IgD-negative memory B cell (primary cell): ENCODE data around the gene ADH6. TPM values are rescaled to one million over a fixed set of nuclear protein-coding genes. Genes with fewer than 3 reads are reported as not detected.
"Not testable (repeated sequence)": the region's sequence is repeated elsewhere in the genome, so short reads cannot be mapped to it uniquely, and the experiment has no call there.

ENCODE experiments used
- H3K27ac Mint-ChIP-seq, 3 donors: one replicate each; pipeline ENCODE4 v1.8.0; 2020 to 2022; ENCODE audit warnings: mild to moderate bottlenecking in 3 of 3, mixed read lengths in 3 of 3, moderate library complexity in 1 of 3
- H3K27me3 Mint-ChIP-seq: one replicate; pipeline ENCODE4 v1.8.0; 2021; ENCODE audit warnings: mixed read lengths
- H3K36me3 Mint-ChIP-seq: one replicate; pipeline ENCODE4 v1.8.0; 2020; ENCODE audit warnings: mild to moderate bottlenecking, mixed read lengths
- H3K4me1 Mint-ChIP-seq, 3 donors: one replicate each; pipeline ENCODE4 v1.8.0; 2020 to 2022; ENCODE audit warnings: mixed read lengths in 3 of 3, mild to moderate bottlenecking in 1 of 3
- H3K4me3 Mint-ChIP-seq, 4 donors: one replicate each; pipeline ENCODE4 v1.8.0; 2020 to 2022; ENCODE audit warnings: mild to moderate bottlenecking in 4 of 4, mixed read lengths in 4 of 4, moderate library complexity in 3 of 4
- H3K9me3 Mint-ChIP-seq, 3 donors: one replicate each; pipeline ENCODE4 v1.8.0; 2020 to 2021; ENCODE audit warnings: mixed read lengths in 3 of 3, mild to moderate bottlenecking in 1 of 3
- polyA plus RNA-seq: library from polyadenylated mRNA; unstranded; fragments of 300-500 nt; fragmentation: Illumina TruSeq; gene quantifications from one replicate; pipeline ENCODE4 v1.2.3, GENCODE V29; 2021

ADH6 gene
- polyA plus RNA-seq, 1 donor from 2014 or later = not detected

- Mint-ChIP-seq H3K9me3 (no peaks in the 10 kb centered on the region), H3K4me1 (peaks cover 0 to 2% (median 0%) of the 10 kb centered on the region in 3 donors), H3K36me3 (peaks cover 4% of the 10 kb centered on the region), H3K27me3 (no peaks in the 10 kb centered on the region), H3K27ac (no peak overlapping the region), H3K4me3 (no peak overlapping the region)
Observed at GRCh38 chr4:99207911-99208718, 10.9 kb downstream of the ADH6 start.

GRCh38 chr4:99207069-99207743 lies 11.8 kb downstream of the ADH6 start:
- H3K27ac Mint-ChIP-seq = no peak overlapping the region
- H3K4me3 Mint-ChIP-seq = no peak overlapping the region
- peaks cover 4% of the 10 kb centered on the region for H3K36me3 Mint-ChIP-seq

GRCh38 chr4:99205153-99205979 lies 13.7 kb downstream of the ADH6 start:
- Mint-ChIP-seq H3K9me3 (no peaks in the 10 kb centered on the region), H3K4me1 (no peaks in the 10 kb centered on the region), H3K4me3 (no peak overlapping the region), H3K27ac (no peak overlapping the region), H3K36me3 (peaks cover 5% of the 10 kb centered on the region), H3K27me3 (no peaks in the 10 kb centered on the region)

More at GRCh38 chr4:99207069-99207743, 11.8 kb downstream of the ADH6 start:
- no peaks in the 10 kb centered on the region for H3K9me3 Mint-ChIP-seq
- peaks cover 0 to 2% (median 0%) of the 10 kb centered on the region in 3 donors for H3K4me1 Mint-ChIP-seq
- H3K27me3 Mint-ChIP-seq = no peaks in the 10 kb centered on the region

- H3K27ac Mint-ChIP-seq = no peak overlapping the region
- no peaks in the 10 kb centered on the region for H3K4me1 Mint-ChIP-seq
- H3K27me3 Mint-ChIP-seq = no peaks in the 10 kb centered on the region
- peaks cover 0 to 4% (median 2%) of the 10 kb centered on the region in 3 donors for H3K9me3 Mint-ChIP-seq
- peaks cover 4% of the 10 kb centered on the region for H3K36me3 Mint-ChIP-seq
- H3K4me3 Mint-ChIP-seq = no peak overlapping the region
Observed at GRCh38 chr4:99202536-99202935, 16.5 kb downstream of the ADH6 start.

- Mint-ChIP-seq H3K27me3 (no peaks in the 10 kb centered on the region), H3K36me3 (peaks cover 1% of the 10 kb centered on the region), H3K4me1 (no peaks in the 10 kb centered on the region), H3K4me3 (no peak overlapping the region), H3K9me3 (peaks cover 2 to 4% (median 2%) of the 10 kb centered on the region in 3 donors), H3K27ac (no peak overlapping the region)
Observed at GRCh38 chr4:99202094-99202493, 17.0 kb downstream of the ADH6 start.

GRCh38 chr4:99201690-99202089 lies 17.4 kb downstream of the ADH6 start:
- H3K36me3 Mint-ChIP-seq = peaks cover 1% of the 10 kb centered on the region
- H3K4me1 Mint-ChIP-seq = no peaks in the 10 kb centered on the region
- peaks cover 2 to 4% (median 2%) of the 10 kb centered on the region in 3 donors for H3K9me3 Mint-ChIP-seq
- H3K27me3 Mint-ChIP-seq = no peaks in the 10 kb centered on the region
- H3K4me3 Mint-ChIP-seq = no peak overlapping the region
- no peak overlapping the region for H3K27ac Mint-ChIP-seq

- Mint-ChIP-seq H3K36me3 (peaks cover 1% of the 10 kb centered on the region), H3K27me3 (no peaks in the 10 kb centered on the region), H3K4me3 (no peak overlapping the region), H3K9me3 (peaks cover 2 to 5% (median 4%) of the 10 kb centered on the region in 3 donors), H3K27ac (no peak overlapping the region), H3K4me1 (no peaks in the 10 kb centered on the region)
Observed at GRCh38 chr4:99200138-99200537, 18.9 kb downstream of the ADH6 start.

- Mint-ChIP-seq H3K4me1 (no peaks in the 10 kb centered on the region), H3K27ac (no peak overlapping the region), H3K36me3 (peaks cover 3% of the 10 kb centered on the region), H3K27me3 (no peaks in the 10 kb centered on the region), H3K4me3 (peak overlapping the region in 1 of 4 donors; percentile 47), H3K9me3 (peaks cover 0 to 30% (median 17%) of the 10 kb centered on the region in 3 donors)
Observed at GRCh38 chr4:99190336-99190735, 28.7 kb downstream of the ADH6 start.

- not testable (repeated sequence) for H3K4me1 Mint-ChIP-seq, H3K36me3 Mint-ChIP-seq, H3K27me3 Mint-ChIP-seq, H3K4me3 Mint-ChIP-seq, H3K27ac Mint-ChIP-seq
- peaks cover 0 to 35% (median 19%) of the 10 kb centered on the region in 3 donors for H3K9me3 Mint-ChIP-seq
Observed at GRCh38 chr4:99189900-99190299, 29.1 kb downstream of the ADH6 start.

- no peak overlapping the region for H3K27ac Mint-ChIP-seq
- H3K27me3 Mint-ChIP-seq = no peaks in the 10 kb centered on the region
- H3K4me3 Mint-ChIP-seq = no peak overlapping the region
- no peaks in the 10 kb centered on the region for H3K4me1 Mint-ChIP-seq
- peaks cover 6 to 28% (median 19%) of the 10 kb centered on the region in 3 donors for H3K9me3 Mint-ChIP-seq
- H3K36me3 Mint-ChIP-seq = peaks cover 4% of the 10 kb centered on the region
Observed at GRCh38 chr4:99186029-99186428, 33.0 kb downstream of the ADH6 start.

- Mint-ChIP-seq H3K27ac (no peak overlapping the region), H3K36me3 (peaks cover 4% of the 10 kb centered on the region), H3K27me3 (no peaks in the 10 kb centered on the region), H3K4me3 (no peak overlapping the region), H3K4me1 (no peaks in the 10 kb centered on the region), H3K9me3 (peaks cover 6 to 24% (median 19%) of the 10 kb centered on the region in 3 donors)
Observed at GRCh38 chr4:99185581-99185980, 33.5 kb downstream of the ADH6 start.

GRCh38 chr4:99180382-99181070 lies 38.5 kb downstream of the ADH6 start:
- H3K27me3 Mint-ChIP-seq = no peaks in the 10 kb centered on the region
- peaks cover 8 to 23% (median 12%) of the 10 kb centered on the region in 3 donors for H3K9me3 Mint-ChIP-seq
- H3K27ac Mint-ChIP-seq = no peak overlapping the region
- H3K36me3 Mint-ChIP-seq = peaks cover 4% of the 10 kb centered on the region
- no peaks in the 10 kb centered on the region for H3K4me1 Mint-ChIP-seq
- H3K4me3 Mint-ChIP-seq = peak overlapping the region in 1 of 4 donors; percentile 31

- Mint-ChIP-seq H3K4me1 (no peaks in the 10 kb centered on the region), H3K36me3 (peaks cover 1% of the 10 kb centered on the region), H3K9me3 (peaks cover 5 to 14% (median 6%) of the 10 kb centered on the region in 3 donors), H3K4me3 (no peak overlapping the region), H3K27ac (no peak overlapping the region), H3K27me3 (no peaks in the 10 kb centered on the region)
Observed at GRCh38 chr4:99179626-99180025, 39.4 kb downstream of the ADH6 start.

GRCh38 chr4:99179178-99179577 lies 39.9 kb downstream of the ADH6 start:
- peaks cover 4 to 13% (median 4%) of the 10 kb centered on the region in 3 donors for H3K9me3 Mint-ChIP-seq
- no peak overlapping the region for H3K4me3 Mint-ChIP-seq
- no peak overlapping the region for H3K27ac Mint-ChIP-seq
- no peaks in the 10 kb centered on the region for H3K4me1 Mint-ChIP-seq
- peaks cover 1% of the 10 kb centered on the region for H3K36me3 Mint-ChIP-seq
- no peaks in the 10 kb centered on the region for H3K27me3 Mint-ChIP-seq
